Gastroesophageal sphincter (tissue), 3 donors: ENCODE results near the gene CCL13.

Source experiments
- CTCF ChIP-seq, 4 experiments: fragments of 200-600 bp in 2 of 4; fragments of 450-650 bp in 2 of 4; sonication (generic) in 1 of 4; IDR thresholded peaks; one replicate each; pipeline ENCODE4 v1.5.1; 2017 to 2019; ENCODE audit warnings: antibody characterized with exemption in 4 of 4, mild to moderate bottlenecking in 2 of 4, moderate library complexity in 2 of 4
- EP300 ChIP-seq: sonication (generic); formaldehyde crosslinking; IDR thresholded peaks from one replicate; pipeline ENCODE4 v1.6.1; 2017; ENCODE audit warnings: antibody characterized with exemption, mild to moderate bottlenecking
- POLR2A ChIP-seq, 2 donors: fragments of 450-650 bp; IDR thresholded peaks; one replicate each; pipeline ENCODE4 v1.6.1; 2017; ENCODE audit warnings: antibody characterized with exemption in 2 of 2, mild to moderate bottlenecking in 2 of 2, moderate library complexity in 1 of 2
- POLR2AphosphoS5 ChIP-seq: sonication (generic); formaldehyde crosslinking; IDR thresholded peaks from one replicate; pipeline ENCODE4 v1.6.1; 2017; ENCODE audit warnings: antibody characterized with exemption

GRCh38 chr17:34393401-34393800 is 37.1 kb downstream of the CCL13 start:
- TF ChIP-seq CTCF (IDR thresholded peaks at IDR 0.05) (no peak), POLR2A (IDR thresholded peaks at IDR 0.05) (no peak), EP300 (no peak), POLR2AphosphoS5 (no peak)
